Right renal pelvis (tissue), 4 donors: ENCODE data around the gene CFAP77. TPM values are rescaled to one million over a fixed set of nuclear protein-coding genes. Genes with fewer than 3 reads are reported as not detected.

Source experiments
- polyA plus RNA-seq, 4 donors: library from polyadenylated mRNA; unstranded; fragments of 120-200 nt; gene quantifications; one replicate each; pipeline ENCODE4 v1.2.1, GENCODE V29; 2013; ENCODE audit not compliant: insufficient read length in 4 of 4

CFAP77 gene
- polyA plus RNA-seq, 4 donors, result 0.79 to 2.0 (median 0.91) TPM

Other genes with a start within 250 kb of the CFAP77 start
- under 1 TPM; 0.17 to 0.64 (median 0.24) TPM for gene NTNG2, start 248.2 kb upstream of the CFAP77 start, polyA plus RNA-seq
- 10 to 100 TPM; 43.8 to 52.7 (median 46.4) TPM for gene SETX, start 55.2 kb upstream of the CFAP77 start, polyA plus RNA-seq
- gene TTF1, start 3.4 kb upstream of the CFAP77 start, polyA plus RNA-seq, result 10 to 100 TPM; 17.0 to 20.8 (median 20.3) TPM
- not detected for gene BARHL1, start 172.4 kb downstream of the CFAP77 start, polyA plus RNA-seq